Measurements from ENCODE around the gene KCNIP1.

KCNIP1 gene

DNA sequence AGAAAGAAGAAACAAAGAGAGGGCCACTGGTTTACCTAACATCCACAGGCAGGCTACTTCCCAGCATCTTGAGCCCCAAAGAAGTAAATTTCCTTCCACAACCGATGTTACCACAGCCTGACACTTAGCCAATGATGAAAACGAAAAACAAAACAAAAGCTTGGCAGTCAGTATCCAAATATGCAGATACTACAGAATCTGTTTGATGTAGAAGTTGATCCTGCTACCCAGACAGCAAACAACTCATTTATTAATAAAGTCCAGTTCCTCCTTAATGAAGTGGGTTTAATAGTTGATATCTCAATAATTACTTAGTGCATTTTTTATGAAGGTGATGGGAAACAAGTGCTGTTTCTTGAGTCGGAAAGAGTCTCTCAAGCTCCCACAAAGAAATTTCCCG lies 212.6 kb downstream of the KCNIP1 start:
- no peak for DNase-seq (ENCODE audit: low read depth)
- TF ChIP-seq, protein P1, sequence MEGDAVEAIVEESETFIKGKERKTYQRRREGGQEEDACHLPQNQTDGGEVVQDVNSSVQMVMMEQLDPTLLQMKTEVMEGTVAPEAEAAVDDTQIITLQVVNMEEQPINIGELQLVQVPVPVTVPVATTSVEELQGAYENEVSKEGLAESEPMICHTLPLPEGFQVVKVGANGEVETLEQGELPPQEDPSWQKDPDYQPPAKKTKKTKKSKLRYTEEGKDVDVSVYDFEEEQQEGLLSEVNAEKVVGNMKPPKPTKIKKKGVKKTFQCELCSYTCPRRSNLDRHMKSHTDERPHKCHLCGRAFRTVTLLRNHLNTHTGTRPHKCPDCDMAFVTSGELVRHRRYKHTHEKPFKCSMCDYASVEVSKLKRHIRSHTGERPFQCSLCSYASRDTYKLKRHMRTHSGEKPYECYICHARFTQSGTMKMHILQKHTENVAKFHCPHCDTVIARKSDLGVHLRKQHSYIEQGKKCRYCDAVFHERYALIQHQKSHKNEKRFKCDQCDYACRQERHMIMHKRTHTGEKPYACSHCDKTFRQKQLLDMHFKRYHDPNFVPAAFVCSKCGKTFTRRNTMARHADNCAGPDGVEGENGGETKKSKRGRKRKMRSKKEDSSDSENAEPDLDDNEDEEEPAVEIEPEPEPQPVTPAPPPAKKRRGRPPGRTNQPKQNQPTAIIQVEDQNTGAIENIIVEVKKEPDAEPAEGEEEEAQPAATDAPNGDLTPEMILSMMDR (conservative IDR thresholded peaks at IDR 0.05; ENCODE audit: low read length) = no peak
- H3K4me3 ChIP-seq (ENCODE audit: low read length) = no peak overlapping the region

GRCh38 chr5:170719551-170719950 lies 215.7 kb downstream of the KCNIP1 start:
- DNase-seq (ENCODE audit: low read depth) = no peak
- TF ChIP-seq, protein P1 (conservative IDR thresholded peaks at IDR 0.05; ENCODE audit: low read length) = no peak
- no peak overlapping the region for H3K4me3 ChIP-seq (ENCODE audit: low read length)

GRCh38 chr5:170720179-170720578 lies 216.4 kb downstream of the KCNIP1 start:
- DNase-seq (ENCODE audit: low read depth) = no peak
- TF ChIP-seq, protein P1 (conservative IDR thresholded peaks at IDR 0.05; ENCODE audit: low read length) = no peak
- no peak overlapping the region for H3K4me3 ChIP-seq (ENCODE audit: low read length)

- DNase-seq (ENCODE audit: low read depth) = no peak
- TF ChIP-seq, protein P1 (conservative IDR thresholded peaks at IDR 0.05; ENCODE audit: low read length) = no peak
- H3K4me3 ChIP-seq (ENCODE audit: low read length) = no peak overlapping the region
Measured at GRCh38 chr5:170720984-170721383, 217.2 kb downstream of the KCNIP1 start.

DNA sequence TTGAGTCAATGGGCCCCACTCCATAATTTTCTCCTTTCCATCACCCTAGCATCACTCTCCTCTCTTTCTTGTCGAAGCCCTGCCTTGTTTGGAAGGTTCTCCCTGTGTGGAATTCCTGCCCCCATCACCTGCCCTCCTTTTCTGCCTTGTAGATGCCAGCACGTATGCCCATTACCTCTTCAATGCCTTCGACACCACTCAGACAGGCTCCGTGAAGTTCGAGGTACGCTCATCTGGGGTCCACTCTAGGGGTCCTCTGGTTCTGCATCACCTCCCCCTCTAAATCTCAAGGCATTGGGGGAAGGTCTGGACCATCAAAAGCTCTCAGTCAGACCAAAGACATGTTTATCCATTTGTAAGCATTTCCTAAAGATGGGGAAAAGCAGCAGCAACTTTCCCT lies 217.9 kb downstream of the KCNIP1 start:
- no peak for DNase-seq (ENCODE audit: low read depth)
- TF ChIP-seq, protein P1 (conservative IDR thresholded peaks at IDR 0.05; ENCODE audit: low read length) = no peak
- no peak overlapping the region for H3K4me3 ChIP-seq (ENCODE audit: low read length)

DNA sequence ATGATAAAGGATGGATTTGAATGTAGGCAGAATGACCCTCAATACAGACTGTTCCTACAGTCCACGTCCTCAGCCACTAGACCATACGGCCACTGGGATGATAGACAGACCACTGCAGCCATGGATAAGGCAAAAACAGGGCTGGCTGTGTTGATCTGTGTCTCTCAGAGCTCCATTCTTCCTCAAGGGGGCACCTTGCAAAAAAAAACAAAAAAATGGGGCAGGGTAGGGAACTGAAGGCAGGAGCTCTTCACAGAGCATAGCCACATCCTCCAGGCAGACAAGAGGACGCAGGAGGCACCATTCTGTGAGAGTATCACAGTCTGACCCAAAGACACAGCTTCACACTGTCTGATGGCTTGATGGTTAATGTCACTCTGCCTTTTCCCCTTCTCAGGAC lies 218.5 kb downstream of the KCNIP1 start:
- H3K4me3 ChIP-seq (ENCODE audit: low read length) = no peak overlapping the region

GRCh38 chr5:170731052-170731451 lies 227.2 kb downstream of the KCNIP1 start:
- DNase-seq (ENCODE audit: low read depth) = no peak
- TF ChIP-seq, protein P1 (conservative IDR thresholded peaks at IDR 0.05; ENCODE audit: low read length) = no peak
- no peak overlapping the region for H3K4me3 ChIP-seq (ENCODE audit: low read length)

More for the DNA sequence above, 218.5 kb downstream of the KCNIP1 start:
- DNase-seq (ENCODE audit: low read depth) = no peak
- TF ChIP-seq, protein P1 (conservative IDR thresholded peaks at IDR 0.05; ENCODE audit: low read length) = no peak
